GM12892 (cell line): ENCODE results near the gene SCN10A.

Source experiments
- DNase-seq: peaks from one replicate; pipeline ENCODE4 v3.0.0; 2011; ENCODE audit not compliant: insufficient read length
- FAIRE-seq: peaks from 2 replicates; lab custom pipeline; 2011; peaks lifted over from hg19 to GRCh38; lab: Jason Lieb, UNC
- POLR2A ChIP-seq: IDR thresholded peaks from 2 replicates; pipeline ENCODE4 v1.6.1; 2011; ENCODE audit warnings: low read depth, low read length, control low read depth
- POLR2AphosphoS5 ChIP-seq: IDR thresholded peaks from 2 replicates; pipeline ENCODE4 v1.6.1; 2011; ENCODE audit warnings: low read depth, low read length, control low read depth
- TAF1 ChIP-seq: IDR thresholded peaks from 2 replicates; pipeline ENCODE4 v1.6.1; 2011; ENCODE audit warnings: low read depth, mild to moderate bottlenecking, control low read depth, low read length, borderline replicate concordance

Gene SCN10A

GRCh38 chr3:38725726-38726419 is 90.1 kb downstream of the SCN10A start:
- TF ChIP-seq POLR2A, result no peak
- TF ChIP-seq TAF1, result no peak
- TF ChIP-seq POLR2AphosphoS5, result no peak
- DNase-seq (no peak), FAIRE-seq (no peak)

- no peak for TF ChIP-seq POLR2A
- no peak for TF ChIP-seq POLR2AphosphoS5
- FAIRE-seq (no peak), DNase-seq (no peak)
Measured at GRCh38 chr3:38724392-38724736, 91.7 kb downstream of the SCN10A start.

GRCh38 chr3:38723569-38724391 is 92.2 kb downstream of the SCN10A start:
- FAIRE-seq, result no peak
- no peak for DNase-seq
- TF ChIP-seq POLR2AphosphoS5 (no peak), POLR2A (no peak), TAF1 (no peak)

- TF ChIP-seq POLR2A (no peak), TAF1 (no peak), POLR2AphosphoS5 (no peak)
- FAIRE-seq (no peak), DNase-seq (no peak)
Measured at GRCh38 chr3:38722781-38723568, 93.0 kb downstream of the SCN10A start.

GRCh38 chr3:38721207-38721772 is 94.7 kb downstream of the SCN10A start:
- FAIRE-seq (no peak), DNase-seq (no peak)
- no peak for TF ChIP-seq TAF1
- no peak for TF ChIP-seq POLR2A
- TF ChIP-seq POLR2AphosphoS5, result no peak

- FAIRE-seq (no peak), DNase-seq (no peak)
- no peak for TF ChIP-seq POLR2AphosphoS5
- no peak for TF ChIP-seq TAF1
- no peak for TF ChIP-seq POLR2A
Measured at GRCh38 chr3:38720465-38720864, 95.6 kb downstream of the SCN10A start.

- FAIRE-seq, result no peak
- DNase-seq, result no peak
- TF ChIP-seq TAF1 (no peak), POLR2AphosphoS5 (no peak), POLR2A (no peak)
Measured at GRCh38 chr3:38717355-38718240, 98.4 kb downstream of the SCN10A start.

GRCh38 chr3:38713121-38713520 is 102.9 kb downstream of the SCN10A start:
- DNase-seq (no peak), FAIRE-seq (no peak)
- TF ChIP-seq POLR2AphosphoS5 (no peak), POLR2A (no peak), TAF1 (no peak)

GRCh38 chr3:38711321-38711720 is 104.7 kb downstream of the SCN10A start:
- TF ChIP-seq POLR2A, result no peak
- no peak for TF ChIP-seq POLR2AphosphoS5
- TF ChIP-seq TAF1, result no peak
- DNase-seq (no peak), FAIRE-seq (no peak)

- no peak for TF ChIP-seq TAF1
- no peak for TF ChIP-seq POLR2A
- no peak for TF ChIP-seq POLR2AphosphoS5
- FAIRE-seq, result no peak
- DNase-seq, result no peak
Measured at GRCh38 chr3:38707730-38708129, 108.3 kb downstream of the SCN10A start.

- TF ChIP-seq POLR2A, result no peak
- TF ChIP-seq POLR2AphosphoS5, result no peak
- TF ChIP-seq TAF1, result no peak
- DNase-seq (no peak), FAIRE-seq (no peak)
Measured at GRCh38 chr3:38706961-38707360, 109.1 kb downstream of the SCN10A start.
